ENCODE data around the gene APOBEC3B. TPM values are rescaled to one million over a fixed set of nuclear protein-coding genes. Genes with fewer than 3 reads are reported as not detected.
"Not testable (repeated sequence)": the region's sequence is repeated elsewhere in the genome, so short reads cannot be mapped to it uniquely, and the experiment has no call there.

The APOBEC3B gene
- total RNA-seq, 4 donors from 2014 or later, result 1.7 to 5.1 (median 2.9) TPM; not detected in 1

GRCh38 chr22:39012533-39013511, 30.7 kb downstream of the APOBEC3B start:
- peaks cover 8 to 22% of the 10 kb centered on the region in 2 donors for H3K4me1 ChIP-seq
- H3K27ac ChIP-seq, result no peak overlapping the region
- intact Hi-C loops (cut with DNase I), result no loop called here
- 68 to 73% methylated on average over 28 to 29 of the region's 29 CpGs for WGBS, 2 donors
- no peaks in the 10 kb centered on the region for H3K36me3 ChIP-seq
- peak; percentile 61 to 64 for DNase-seq
- no peaks in the 10 kb centered on the region for H3K9me3 ChIP-seq
- H3K4me3 ChIP-seq (replicated peaks in 1 of 3), result no peak overlapping the region
- no peaks in the 10 kb centered on the region for H3K27me3 ChIP-seq
- no peak for TF ChIP-seq POLR2A (IDR thresholded peaks at IDR 0.05)
- TF ChIP-seq, protein P1, sequence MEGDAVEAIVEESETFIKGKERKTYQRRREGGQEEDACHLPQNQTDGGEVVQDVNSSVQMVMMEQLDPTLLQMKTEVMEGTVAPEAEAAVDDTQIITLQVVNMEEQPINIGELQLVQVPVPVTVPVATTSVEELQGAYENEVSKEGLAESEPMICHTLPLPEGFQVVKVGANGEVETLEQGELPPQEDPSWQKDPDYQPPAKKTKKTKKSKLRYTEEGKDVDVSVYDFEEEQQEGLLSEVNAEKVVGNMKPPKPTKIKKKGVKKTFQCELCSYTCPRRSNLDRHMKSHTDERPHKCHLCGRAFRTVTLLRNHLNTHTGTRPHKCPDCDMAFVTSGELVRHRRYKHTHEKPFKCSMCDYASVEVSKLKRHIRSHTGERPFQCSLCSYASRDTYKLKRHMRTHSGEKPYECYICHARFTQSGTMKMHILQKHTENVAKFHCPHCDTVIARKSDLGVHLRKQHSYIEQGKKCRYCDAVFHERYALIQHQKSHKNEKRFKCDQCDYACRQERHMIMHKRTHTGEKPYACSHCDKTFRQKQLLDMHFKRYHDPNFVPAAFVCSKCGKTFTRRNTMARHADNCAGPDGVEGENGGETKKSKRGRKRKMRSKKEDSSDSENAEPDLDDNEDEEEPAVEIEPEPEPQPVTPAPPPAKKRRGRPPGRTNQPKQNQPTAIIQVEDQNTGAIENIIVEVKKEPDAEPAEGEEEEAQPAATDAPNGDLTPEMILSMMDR (IDR thresholded peaks at IDR 0.05), result no peak

DNA sequence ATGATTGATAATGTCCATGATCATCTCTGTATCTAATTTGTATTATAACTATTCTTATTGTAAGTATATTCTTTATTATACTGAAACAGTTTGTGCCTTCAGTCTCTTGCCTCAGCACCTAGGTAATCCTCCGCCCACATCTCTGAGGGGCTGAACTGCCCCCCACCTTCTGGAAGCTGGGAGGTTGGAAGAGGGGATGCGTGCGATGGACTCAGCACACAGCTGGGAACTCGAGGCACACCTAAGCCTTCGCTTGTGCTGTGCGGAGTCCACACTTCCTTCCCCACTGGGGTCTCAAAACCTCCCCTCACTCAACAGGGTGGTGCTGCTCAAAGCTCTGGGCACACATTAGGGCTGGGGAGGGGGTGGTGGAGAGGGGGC, 31.4 kb downstream of the APOBEC3B start:
- intact Hi-C loops (cut with DNase I); H3K9me3 ChIP-seq; H3K27me3 ChIP-seq; H3K36me3 ChIP-seq; DNase-seq: not testable (repeated sequence)
- WGBS, 2 donors, result 78 to 86% methylated on average over 6 of the region's 6 CpGs
- Histone ChIP-seq H3K4me3 (replicated peaks in 1 of 3) (peak overlapping the region in 1 of 3 donors; percentile 36), H3K27ac (peak overlapping the region; percentile 41 to 80 (median 78)), H3K4me1 (peaks cover 8 to 22% of the 10 kb centered on the region in 2 donors)

- Histone ChIP-seq H3K36me3 (no peaks in the 10 kb centered on the region), H3K9me3 (no peaks in the 10 kb centered on the region), H3K27me3 (no peaks in the 10 kb centered on the region), H3K27ac (peak within 1 kb of the TSS; percentile 41 to 80 (median 78)), H3K4me1 (peaks cover 8 to 22% of the 10 kb centered on the region in 2 donors), H3K4me3 (replicated peaks in 1 of 3) (peak within 1 kb of the TSS in 2 of 3 donors; percentile 16 to 36)
- TF ChIP-seq, protein P1 (IDR thresholded peaks at IDR 0.05), result no peak
- peak; percentile 13 to 69 for TF ChIP-seq POLR2A (IDR thresholded peaks at IDR 0.05)
- intact Hi-C loops (cut with DNase I), result no loop called here
- peak; percentile 84 to 86 for DNase-seq
- WGBS, 2 donors, result 14 to 22% methylated on average over 12 to 14 of the region's 18 CpGs
Observed at GRCh38 chr22:39013942-39014722, 32.0 kb downstream of the APOBEC3B start, which contains the start of gene APOBEC3C. Gene APOBEC3C, plus strand, starts transcription at chr22:39014257. Its CDS starts 106 bp downstream, at chr22:39014363.

DNA sequence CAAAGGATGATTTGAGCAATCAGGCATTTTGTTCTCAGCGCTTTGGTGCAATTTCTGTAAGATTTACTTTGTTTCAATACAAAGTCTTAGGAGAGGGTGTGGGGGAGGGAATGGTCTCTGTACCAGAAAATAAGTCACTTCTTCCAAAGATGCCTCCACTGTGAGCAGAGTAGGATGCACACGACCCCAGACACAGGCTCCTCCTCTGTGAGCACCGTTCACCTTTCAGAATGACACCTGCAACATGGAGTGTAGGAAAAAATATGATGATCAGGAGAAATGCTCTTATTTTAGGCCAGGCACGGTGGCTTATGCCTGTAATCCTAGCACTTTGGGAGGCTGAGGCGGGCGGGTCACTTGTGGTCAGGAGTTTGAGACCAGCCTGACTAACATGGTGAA, 32.6 kb downstream of the APOBEC3B start:
- H3K27ac ChIP-seq, result peak overlapping the region; percentile 41 to 80 (median 78)
- H3K36me3 ChIP-seq; DNase-seq; H3K27me3 ChIP-seq; intact Hi-C loops (cut with DNase I); H3K9me3 ChIP-seq: not testable (repeated sequence)
- peak overlapping the region in 2 of 3 donors; percentile 16 to 36 for H3K4me3 ChIP-seq (replicated peaks in 1 of 3)
- H3K4me1 ChIP-seq, result peaks cover 8 to 22% of the 10 kb centered on the region in 2 donors
- WGBS, 2 donors, result 48 to 56% methylated on average over 6 of the region's 6 CpGs

GRCh38 chr22:39016592-39016991, 34.4 kb downstream of the APOBEC3B start:
- no peak overlapping the region for H3K27ac ChIP-seq
- no peaks in the 10 kb centered on the region for H3K36me3 ChIP-seq
- peaks cover 8 to 30% of the 10 kb centered on the region in 2 donors for H3K4me1 ChIP-seq
- no peak for DNase-seq
- TF ChIP-seq POLR2A (IDR thresholded peaks at IDR 0.05), result no peak
- TF ChIP-seq, protein P1 (IDR thresholded peaks at IDR 0.05), result no peak
- intact Hi-C loops (cut with DNase I), result no loop called here
- H3K9me3 ChIP-seq, result no peaks in the 10 kb centered on the region
- 94 to 96% methylated on average over 13 of the region's 13 CpGs for WGBS, 2 donors
- no peaks in the 10 kb centered on the region for H3K27me3 ChIP-seq
- H3K4me3 ChIP-seq (replicated peaks in 1 of 3), result no peak overlapping the region

Measured in thyroid gland (tissue), 4 donors.